H9 (cell line): Measurements from ENCODE around the gene CA11. TPM values are rescaled to one million over a fixed set of nuclear protein-coding genes. Genes with fewer than 3 reads are reported as not detected.

Experiments used
- DNase-seq: peaks from one replicate; pipeline ENCODE4 v3.0.0-alpha.2; 2017
- H2AFZ ChIP-seq: one replicate; pipeline ENCODE4 v1.6.1; 2013; ENCODE audit warnings: mild to moderate bottlenecking, low read length, control low read depth, moderate library complexity
- H2AK5ac ChIP-seq: 2 replicates; pipeline ENCODE4 v1.6.1; 2013; ENCODE audit warnings: low read length, control low read depth, mixed read lengths; ENCODE audit not compliant: insufficient read length
- H2BK120ac ChIP-seq: one replicate; pipeline ENCODE4 v1.6.1; 2013; ENCODE audit warnings: low read depth, mild to moderate bottlenecking, low read length, control low read depth, inconsistent platforms; ENCODE audit not compliant: poor library complexity, severe bottlenecking
- H2BK12ac ChIP-seq: 2 replicates; pipeline ENCODE4 v1.6.1; 2013; ENCODE audit warnings: low read length, control low read depth, mixed read lengths, low read depth; ENCODE audit not compliant: insufficient read length
- H2BK15ac ChIP-seq: 2 replicates; pipeline ENCODE4 v1.6.1; 2013; ENCODE audit warnings: low read depth, low read length, control low read depth
- H2BK20ac ChIP-seq: one replicate; pipeline ENCODE4 v1.6.1; 2013; ENCODE audit warnings: low read depth, mild to moderate bottlenecking, low read length, control low read depth, inconsistent platforms; ENCODE audit not compliant: poor library complexity, severe bottlenecking
- H2BK5ac ChIP-seq: 2 replicates; pipeline ENCODE4 v1.6.1; 2013; ENCODE audit warnings: low read length, control low read depth, mixed read lengths; ENCODE audit not compliant: insufficient read length
- H3K14ac ChIP-seq: 2 replicates; pipeline ENCODE4 v1.6.1; 2013; ENCODE audit warnings: low read length, control low read depth; ENCODE audit not compliant: insufficient read depth
- H3K18ac ChIP-seq: 2 replicates; pipeline ENCODE4 v1.6.1; 2013; ENCODE audit warnings: low read depth, mild to moderate bottlenecking, mixed read lengths, low read length, control low read depth; ENCODE audit not compliant: insufficient read length
- H3K23ac ChIP-seq: 2 replicates; pipeline ENCODE4 v1.6.1; 2013; ENCODE audit warnings: low read length, control low read depth, mixed read lengths, low read depth; ENCODE audit not compliant: insufficient read length
- H3K23me2 ChIP-seq: 2 replicates; pipeline ENCODE4 v1.6.1; 2013; ENCODE audit warnings: low read depth, mild to moderate bottlenecking, mixed read lengths, low read length, control low read depth; ENCODE audit not compliant: insufficient read length, poor library complexity, severe bottlenecking
- H3K27ac ChIP-seq: 2 replicates; pipeline ENCODE4 v1.5.1; 2013; ENCODE audit warnings: low read length, control low read depth, mixed read lengths, low read depth; ENCODE audit not compliant: insufficient read length
- H3K27me3 ChIP-seq: 2 replicates; pipeline ENCODE4 v1.6.1; 2013; ENCODE audit warnings: low read length, control low read depth, inconsistent platforms; ENCODE audit not compliant: insufficient read depth
- H3K4ac ChIP-seq: 2 replicates; pipeline ENCODE4 v1.6.1; 2013; ENCODE audit warnings: low read depth, mild to moderate bottlenecking, control low read depth, inconsistent platforms, low read length, moderate library complexity
- H3K4me1 ChIP-seq: 2 replicates; pipeline ENCODE4 v1.6.1; 2013; ENCODE audit warnings: low read length, control low read depth, inconsistent platforms; ENCODE audit not compliant: insufficient read depth
- H3K4me2 ChIP-seq: 2 replicates; pipeline ENCODE4 v1.6.1; 2013; ENCODE audit warnings: low read length, control low read depth, mixed read lengths; ENCODE audit not compliant: insufficient read length, insufficient read depth
- H3K56ac ChIP-seq: 2 replicates; pipeline ENCODE4 v1.6.1; 2013; ENCODE audit warnings: low read depth, mild to moderate bottlenecking, mixed read lengths, low read length, control low read depth; ENCODE audit not compliant: insufficient read length
- H3K79me1 ChIP-seq: 2 replicates; pipeline ENCODE4 v1.6.1; 2013; ENCODE audit warnings: low read depth, mild to moderate bottlenecking, moderate library complexity, low read length, control low read depth, inconsistent platforms; ENCODE audit not compliant: insufficient read depth, poor library complexity, severe bottlenecking
- H3K79me2 ChIP-seq: 2 replicates; pipeline ENCODE4 v1.6.1; 2013; ENCODE audit warnings: low read length, control low read depth, inconsistent platforms; ENCODE audit not compliant: insufficient read depth
- H3K9ac ChIP-seq: 2 replicates; pipeline ENCODE4 v1.6.1; 2013; ENCODE audit warnings: low read length, control low read depth, mixed read lengths; ENCODE audit not compliant: insufficient read length; ENCODE audit errors: extremely low read depth
- H3K9me3 ChIP-seq: one replicate; pipeline ENCODE4 v1.6.1; 2013; ENCODE audit warnings: low read depth, low read length, inconsistent platforms; ENCODE audit not compliant: control insufficient read depth
- H3T11ph ChIP-seq: one replicate; pipeline ENCODE4 v1.6.1; 2013; ENCODE audit warnings: mild to moderate bottlenecking, low read length, control low read depth, inconsistent platforms
- H4K20me1 ChIP-seq: one replicate; pipeline ENCODE4 v1.6.1; 2013; ENCODE audit not compliant: control insufficient read depth, insufficient read length, insufficient read depth
- H4K5ac ChIP-seq: 2 replicates; pipeline ENCODE4 v1.6.1; 2013; ENCODE audit warnings: low read depth, mild to moderate bottlenecking, mixed read lengths, low read length, control low read depth; ENCODE audit not compliant: insufficient read length
- H4K8ac ChIP-seq: replicated peaks from 2 replicates; pipeline ENCODE4 v1.6.1; 2013; ENCODE audit warnings: low read length, control low read depth, mixed read lengths, low read depth; ENCODE audit not compliant: insufficient read length
- H4K91ac ChIP-seq: 2 replicates; pipeline ENCODE4 v1.6.1; 2013; ENCODE audit warnings: low read depth, mild to moderate bottlenecking, moderate library complexity, mixed read lengths, low read length, control low read depth; ENCODE audit not compliant: insufficient read length
- H3K27ac Mint-ChIP-seq, 3 experiments: 2 replicates in 2 of 3; 3 replicates in 1 of 3; pipeline ENCODE4 v1.8.0; 2020 to 2021; ENCODE audit warnings: mixed read lengths in 3 of 3, mild to moderate bottlenecking in 1 of 3, moderate library complexity in 1 of 3
- H3K27me3 Mint-ChIP-seq: 2 replicates; pipeline ENCODE4 v1.8.0; 2021; ENCODE audit warnings: low read depth, mild to moderate bottlenecking, moderate library complexity, mixed read lengths
- H3K36me3 Mint-ChIP-seq, 3 experiments: 2 replicates in 2 of 3; 3 replicates in 1 of 3; pipeline ENCODE4 v1.8.0; 2020 to 2021; ENCODE audit warnings: low read depth in 3 of 3, mixed read lengths in 3 of 3; ENCODE audit not compliant: insufficient read depth in 1 of 3
- H3K4me1 Mint-ChIP-seq, 2 experiments: 2 replicates each; pipeline ENCODE4 v1.8.0; 2020; ENCODE audit warnings: mixed read lengths in 2 of 2
- H3K4me3 Mint-ChIP-seq, 2 experiments: 2 replicates in 1 of 2; 3 replicates in 1 of 2; pipeline ENCODE4 v1.8.0; 2020 to 2021; ENCODE audit warnings: mild to moderate bottlenecking in 2 of 2, mixed read lengths in 2 of 2, moderate library complexity in 1 of 2
- H3K9me3 Mint-ChIP-seq, 2 experiments: 2 replicates in 1 of 2; 3 replicates in 1 of 2; pipeline ENCODE4 v1.8.0; 2020; ENCODE audit warnings: mild to moderate bottlenecking in 2 of 2, mixed read lengths in 2 of 2, moderate library complexity in 1 of 2
- CTCF ChIP-seq: fragments of 200-600 bp; sonication (generic); conservative IDR thresholded peaks from 3 replicates; pipeline ENCODE4 v1.8.0; 2021; ENCODE audit warnings: antibody characterized with exemption, mild to moderate bottlenecking
- WGBS: extraction: QIAGEN DNeasy Blood & Tissue Kit; methylation state at CpG from one replicate; pipeline ENCODE4 v1.1.7; 2013; ENCODE audit warnings: missing lambda C conversion rate, low lambda C conversion rate, mixed read lengths; ENCODE audit not compliant: insufficient read length; ENCODE audit errors: extremely low coverage; 5-methylcytosine and 5-hydroxymethylcytosine counted together
- total RNA-seq: library from RNA; stranded (reverse); gene quantifications from 2 replicates; pipeline ENCODE4 v1.2.1, GENCODE V29; 2021

Gene CA11
- total RNA-seq, 1 experiment from 2014 or later = 107 TPM

GRCh38 chr19:48611872-48612271 lies 34.1 kb downstream of the CA11 start:
- Histone ChIP-seq H3K23ac (no peak overlapping the region), H3K79me2 (no peaks in the 10 kb centered on the region; the same call in 1 of the 2 replicates), H3K9me3 (no peaks in the 10 kb centered on the region), H2BK20ac (no peak overlapping the region), H3T11ph (no peak overlapping the region), H3K9ac (no peak overlapping the region), H2AK5ac (no peak overlapping the region), H2BK120ac (no peak overlapping the region), H2BK15ac (no peak overlapping the region), H3K4ac (no peak overlapping the region), H4K91ac (no peak overlapping the region), H4K5ac (no peak overlapping the region), H3K23me2 (no peaks in the 10 kb centered on the region), H2AFZ (no peak overlapping the region), H3K56ac (no peak overlapping the region), H3K79me1 (peaks cover 4% of the 10 kb centered on the region), H3K4me2 (no peak overlapping the region), H4K8ac (no peak overlapping the region), H3K4me1 (peaks cover 3% of the 10 kb centered on the region; the same call in 1 of the 2 replicates), H3K18ac (no peak overlapping the region), H2BK12ac (no peak overlapping the region), H2BK5ac (no peak overlapping the region), H3K27ac (no peak overlapping the region), H4K20me1 (no peaks in the 10 kb centered on the region), H3K27me3 (no peaks in the 10 kb centered on the region), H3K14ac (no peak overlapping the region)
- H3K36me3 Mint-ChIP-seq = peaks cover 17 to 41% (median 30%) of the 10 kb centered on the region in 3 experiments
- DNase-seq = no peak
- peaks cover 27 to 34% of the 10 kb centered on the region in 2 experiments for H3K4me1 Mint-ChIP-seq
- no peak overlapping the region; a peak in 1 of 7 replicates for H3K27ac Mint-ChIP-seq
- H3K4me3 Mint-ChIP-seq = no peak overlapping the region
- no peaks in the 10 kb centered on the region; a peak in 1 of 5 replicates for H3K9me3 Mint-ChIP-seq
- no peak for TF ChIP-seq CTCF
- WGBS = no CpG with 5 or more reads among the region's 14 CpGs
- H3K27me3 Mint-ChIP-seq = no peaks in the 10 kb centered on the region; the same call in 1 of the 2 replicates
